GM12878 (cell line): ENCODE measurements around the gene HPS3. TPM values are rescaled to one million over a fixed set of nuclear protein-coding genes. Genes with fewer than 3 reads are reported as not detected.
A peak's percentile ranks its signal among the peaks of the same experiment; 100 is the strongest.

Experiments
- ATAC-seq: fragments of 200-7000 bp; cut with Tn5 transposase; 3 replicates; pipeline ENCODE4 v1.9.1; 2020; ENCODE audit warnings: mild to moderate bottlenecking, moderate library complexity
- Bru-seq: library from RNA; stranded (reverse); fragments of 400-500 nt; gene quantifications from one replicate; lab custom pipeline; 2021; lab: Mats Ljungman, UMichigan
- BruChase-seq, 2 experiments: library from RNA; stranded (reverse); fragments of 400-500 nt; gene quantifications; one replicate each; lab custom pipeline; 2021; lab: Mats Ljungman, UMichigan
- BruUV-seq: library from RNA; stranded (reverse); fragments of 400-500 nt; replicated peaks from 2 replicates; lab custom pipeline; 2021; lab: Mats Ljungman, UMichigan
- CTCF ChIA-PET: fragments of 300-600 bp; sonication (Branson Sonifier 250); formaldehyde crosslinking; extraction: SDS; loops from one replicate; lab custom pipeline; 2021; ENCODE audit warnings: inconsistent platforms; lab: Yijun Ruan, JAX
- POLR2A ChIA-PET: fragments of 350-600 bp; formaldehyde crosslinking; extraction: SDS; loops from one replicate; lab custom pipeline; 2021; ENCODE audit warnings: inconsistent platforms; lab: Charles Lee
- RAD21 ChIA-PET: fragments of 300-600 bp; sonication (Branson Sonifier 250); formaldehyde crosslinking; loops from one replicate; lab custom pipeline; 2023; ENCODE audit warnings: antibody characterized with exemption; ENCODE audit not compliant: unreplicated experiment; lab: Charles Lee
- SMC1A ChIA-PET: fragments of 300-600 bp; sonication (Branson Sonifier 250); formaldehyde crosslinking; loops from one replicate; lab custom pipeline; 2023; ENCODE audit not compliant: unreplicated experiment, uncharacterized antibody; lab: Charles Lee
- DNase-seq: peaks from one replicate; pipeline ENCODE4 v3.0.0-alpha.2; 2011; ENCODE audit warnings: low read depth, low spot score
- FAIRE-seq: peaks from 3 replicates; lab custom pipeline; 2011; peaks lifted over from hg19 to GRCh38; lab: Jason Lieb, UNC
- H2AFZ ChIP-seq: 2 replicates; pipeline ENCODE4 v1.6.0; 2011; ENCODE audit warnings: low read depth, low read length, control low read depth; ENCODE audit not compliant: control insufficient read depth
- H3K27ac ChIP-seq: 2 replicates; pipeline ENCODE4 v1.5.1; 2011; ENCODE audit warnings: control low read depth; ENCODE audit not compliant: control insufficient read depth, insufficient read depth
- H3K27me3 ChIP-seq, 2 experiments: replicated peaks in 1 of 2; 2 replicates each; pipeline versions ENCODE4 v1.6.0 to v1.6.1; 2011; ENCODE audit warnings: low read length in 1 of 2; ENCODE audit not compliant: control insufficient read depth in 2 of 2, insufficient read depth in 2 of 2
- H3K36me3 ChIP-seq, 2 experiments: 2 replicates each; pipeline ENCODE4 v1.5.1; 2011; ENCODE audit warnings: low read length in 1 of 2; ENCODE audit not compliant: control insufficient read depth in 2 of 2, insufficient read depth in 2 of 2
- H3K4me1 ChIP-seq: 2 replicates; pipeline ENCODE4 v1.6.1; 2011; ENCODE audit warnings: mild to moderate bottlenecking, low read length, moderate library complexity, mixed read lengths; ENCODE audit not compliant: control insufficient read depth, insufficient read depth
- H3K4me2 ChIP-seq: 2 replicates; pipeline ENCODE4 v1.6.0; 2011; ENCODE audit warnings: control low read depth; ENCODE audit not compliant: control insufficient read depth, insufficient read depth
- H3K4me3 ChIP-seq: fragments of 200-600 bp; sonication (generic); 2 replicates; pipeline ENCODE4 v1.5.1; 2016
- H3K79me2 ChIP-seq: 2 replicates; pipeline ENCODE4 v1.6.0; 2011; ENCODE audit warnings: low read length; ENCODE audit not compliant: control insufficient read depth, insufficient read depth
- H3K9ac ChIP-seq: 2 replicates; pipeline ENCODE4 v1.8.0; 2011; ENCODE audit warnings: low read length, control low read depth, mixed read lengths; ENCODE audit not compliant: control insufficient read depth, insufficient read depth
- H3K9me3 ChIP-seq: replicated peaks from 3 replicates; pipeline ENCODE4 v1.5.1; 2011; ENCODE audit warnings: mild to moderate bottlenecking, low read length; ENCODE audit not compliant: control insufficient read depth, insufficient read depth
- H4K20me1 ChIP-seq: 2 replicates; pipeline ENCODE4 v1.6.0; 2011; ENCODE audit not compliant: control insufficient read depth, insufficient read depth
- BCL3 ChIP-seq: IDR thresholded peaks from 2 replicates; pipeline ENCODE4 v1.6.1; 2011; ENCODE audit warnings: borderline replicate concordance, low read depth, mild to moderate bottlenecking, moderate library complexity, low read length; ENCODE audit not compliant: insufficient read depth, poor library complexity, severe bottlenecking
- DPF2 ChIP-seq: fragments of 450-650 bp; IDR thresholded peaks from 2 replicates; pipeline ENCODE4 v1.6.1; 2017; ENCODE audit warnings: mild to moderate bottlenecking
- GATAD2B ChIP-seq: fragments of 450-650 bp; conservative IDR thresholded peaks from 2 replicates; pipeline ENCODE4 v1.6.1; 2017; ENCODE audit warnings: low read depth, mild to moderate bottlenecking, moderate library complexity
- IKZF1 ChIP-seq: fragments of 450-650 bp; conservative IDR thresholded peaks from 2 replicates; pipeline ENCODE4 v1.6.1; 2017; ENCODE audit warnings: antibody characterized with exemption, mild to moderate bottlenecking
- IRF5 ChIP-seq: fragments of 450-650 bp; IDR thresholded peaks from 2 replicates; pipeline ENCODE4 v1.6.1; 2017; ENCODE audit warnings: borderline replicate concordance
- MAX ChIP-seq: IDR thresholded peaks from 2 replicates; pipeline ENCODE4 v1.6.1; 2012; ENCODE audit warnings: low read depth, low read length, improper control_type of control experiment
- MXI1 ChIP-seq: fragments of 150-350 bp; IDR thresholded peaks from 2 replicates; pipeline ENCODE4 v1.6.1; 2011; ENCODE audit warnings: low read depth, mild to moderate bottlenecking, inconsistent platforms, low read length, improper control_type of control experiment
- PAX5 ChIP-seq: IDR thresholded peaks from 2 replicates; pipeline ENCODE4 v1.6.1; 2011; ENCODE audit warnings: low read depth, low read length, borderline replicate concordance
- RB1 ChIP-seq: fragments of 450-650 bp; formaldehyde crosslinking; IDR thresholded peaks from 2 replicates; pipeline ENCODE4 v1.6.1; 2017; ENCODE audit warnings: mild to moderate bottlenecking, borderline replicate concordance
- RUNX3 ChIP-seq: IDR thresholded peaks from 2 replicates; pipeline ENCODE4 v1.6.1; 2012; ENCODE audit warnings: low read length, inconsistent platforms
- SIN3A ChIP-seq: IDR thresholded peaks from 2 replicates; pipeline ENCODE4 v1.6.1; 2012; ENCODE audit warnings: low read depth, low read length, improper control_type of control experiment
- USF2 ChIP-seq: IDR thresholded peaks from 2 replicates; pipeline ENCODE4 v1.6.1; 2011; ENCODE audit warnings: low read depth, low read length, improper control_type of control experiment, borderline replicate concordance
- whole genome bisulfite sequencing: methylation state at CpG from one replicate; pipeline ENCODE4 v1.1.6; 2016; ENCODE audit warnings: low lambda C conversion rate; ENCODE audit not compliant: insufficient replicate concordance, insufficient coverage; ENCODE audit errors: missing lambda C conversion rate; 5-methylcytosine and 5-hydroxymethylcytosine counted together
- in situ Hi-C: fragments of 300-500 bp; cut with MboI; formaldehyde crosslinking; loops from 9 replicates; pipeline ENCODE4 v1.14.3; 2018; ENCODE audit warnings: mixed read lengths
- intact Hi-C: fragments of 100-400 bp; cut with micrococcal nuclease; formaldehyde crosslinking; loops from one replicate; pipeline ENCODE4 v1.14.2; 2022; ENCODE audit not compliant: unreplicated experiment
- long read RNA-seq, 2 experiments: library from polyadenylated mRNA; unstranded; transcript quantifications; one replicate each; pipeline ENCODE4 v2.0.0, GENCODE V29; 2019 to 2020
- polyA minus RNA-seq, 3 experiments: library from RNA; depleted of rRNA, polyadenylated mRNA; stranded (reverse); fragments of >200 nt; gene quantifications; 2 replicates each; pipeline ENCODE4 v1.2.3, GENCODE V29; 2011
- polyA plus RNA-seq, 11 experiments: library from polyadenylated mRNA; depleted of rRNA in 4 of 11; unstranded in 6 of 11; stranded (reverse) in 5 of 11; fragments of >200 nt; fragmentation: Nextera tagmentation in 4 of 11; fragmentation: Illumina TruSeq in 1 of 11; extraction: Ambion mirVana in 4 of 11; extraction: Trizol in 1 of 11; gene quantifications; 1 replicate in 1 of 11; 2 replicates in 10 of 11; pipeline versions ENCODE4 v1.2.1 to v1.2.3, GENCODE V29; 2011 to 2016; ENCODE audit warnings: inconsistent platforms in 2 of 11, missing spikeins in 2 of 11, low read depth in 1 of 11
- total RNA-seq, 4 experiments: library from RNA; depleted of rRNA in 3 of 4; stranded (reverse); fragments of >200 nt in 3 of 4; fragmentation: Illumina TruSeq in 1 of 4; extraction: Trizol in 1 of 4; gene quantifications; 2 replicates each; pipeline versions ENCODE4 v1.2.1 to v1.2.3, GENCODE V29; 2013 to 2021

Gene HPS3
- total RNA-seq (2013; cell fraction: nucleolus; rRNA removed), result 35.9 and 38.1 TPM in 2 replicates
- total RNA-seq (2014; rRNA removed) (14.4 and 15.8 TPM in 2 replicates), total RNA-seq (2014; rRNA removed; fragmentation: Illumina TruSeq; extraction: Trizol) (15.2 and 15.4 TPM in 2 replicates), total RNA-seq (2021) (11.9 and 12.9 TPM in 2 replicates), polyA plus RNA-seq (2011; rRNA removed) (24.5 and 30.5 TPM in 2 replicates), polyA plus RNA-seq (2014; fragmentation: Illumina TruSeq; extraction: Trizol) (15.9 and 19.3 TPM in 2 replicates), polyA plus RNA-seq (2014; fragmentation: Nextera tagmentation; extraction: Ambion mirVana) (1 to 10 TPM; 2.7 to 4.5 TPM), polyA plus RNA-seq (2014; rRNA removed) (12.0 and 12.9 TPM in 2 replicates), polyA plus RNA-seq (2016; fragmentation: Nextera tagmentation; extraction: Ambion mirVana) (10 to 100 TPM; 21.8 to 26.5 TPM), polyA minus RNA-seq (2011; rRNA and poly(A)+ RNA removed) (25.0 and 25.9 TPM in 2 replicates), Bru-seq, nascent RNA (percentile 65 among the genes with signal in this experiment), BruChase-seq, experiment 1, labeled RNA remaining after a 6-hour chase (percentile 60 among the genes with signal in this experiment), BruChase-seq, experiment 2, labeled RNA remaining after a 2-hour chase (percentile 64 among the genes with signal in this experiment)
- polyA plus RNA-seq (2011; ENCODE audit: low read depth), result 5.8 TPM
- polyA plus RNA-seq (2011; cell fraction: cytosol; rRNA removed), result 14.8 and 16.0 TPM in 2 replicates
- 22.1 and 25.7 TPM in 2 replicates for polyA plus RNA-seq (2011; cell fraction: nucleus; rRNA removed)
- polyA plus RNA-seq (2012), result 6.8 and 10.2 TPM in 2 replicates
- polyA minus RNA-seq (2011; cell fraction: cytosol; rRNA and poly(A)+ RNA removed), result 9.2 and 10.7 TPM in 2 replicates
- 18.5 and 25.5 TPM in 2 replicates for polyA minus RNA-seq (2011; cell fraction: nucleus; rRNA and poly(A)+ RNA removed)
- long read RNA-seq, experiment 1, full-length matches to known transcripts, result 12 of 14 reads
- long read RNA-seq, experiment 1, partial matches to known transcripts, result 2 of 14 reads
- long read RNA-seq, experiment 1, other reads (novel, unspliced or antisense), result 0 of 14 reads
- long read RNA-seq, experiment 2, full-length matches to known transcripts, result 17 of 55 reads
- long read RNA-seq, experiment 2, partial matches to known transcripts, result 24 of 55 reads
- long read RNA-seq, experiment 2, other reads (novel, unspliced or antisense), result 14 of 55 reads

- H3K79me2 ChIP-seq, result peaks cover 16% of the 10 kb centered on the region
- TF ChIP-seq SIN3A (peak; percentile 78; the same call in 1 of the 2 replicates), PAX5 (peak; percentile 100), IRF5 (no peak), GATAD2B (peak; percentile 81; the same call in 1 of the 2 replicates), IKZF1 (peak; percentile 79), MXI1 (peak; percentile 74), DPF2 (peak; percentile 82), USF2 (peak; percentile 78), MAX (peak; percentile 84; the same call in 1 of the 2 replicates), RUNX3 (peak; percentile 78), RB1 (peak; percentile 56; the same call in 1 of the 2 replicates), BCL3 (peak; percentile 51)
Measured at GRCh38 chr3:149129326-149130205, at the start of gene HPS3. TSS of gene HPS3 (plus strand) at chr3:149129638. CDS start at chr3:149129724, 86 bp downstream.

More at GRCh38 chr3:149129326-149130205, at the start of gene HPS3:
- Histone ChIP-seq H3K36me3 (no peaks in the 10 kb centered on the region), H3K27me3 (no peaks in the 10 kb centered on the region), H2AFZ (peak within 1 kb of the TSS; percentile 97), H3K27ac (peak within 1 kb of the TSS; percentile 68), H3K4me3 (peak within 1 kb of the TSS; percentile 89), H3K4me1 (peaks cover 8% of the 10 kb centered on the region; the same call in 1 of the 2 replicates), H3K9ac (peak within 1 kb of the TSS; percentile 79), H3K9me3 (no peaks in the 10 kb centered on the region), H3K4me2 (peak within 1 kb of the TSS; percentile 96), H4K20me1 (no peaks in the 10 kb centered on the region)
- intact Hi-C loops (no loop called here), in situ Hi-C loops (loop anchor here (10.0 kb wide), 1 partner anchor 355 kb away; no protein-coding TSS in a partner anchor)
- ChIA-PET POLR2A (interaction anchor here (0.8 to 1.3 kb wide), 6 partner anchors 9 to 525 kb away, joined by 3 to 7 read pairs (median 3); no protein-coding TSS in a partner anchor), CTCF (interaction anchor here (0.8 to 3.7 kb wide), 9 partner anchors 9 to 175 kb away, joined by 3 to 32 read pairs (median 4); no protein-coding TSS in a partner anchor), SMC1A (interaction anchor here (0.8 to 4.0 kb wide), 14 partner anchors 8 to 175 kb away, joined by 3 to 28 read pairs (median 3); no protein-coding TSS in a partner anchor), RAD21 (interaction anchor here (0.6 to 2.2 kb wide), 9 partner anchors 9 to 139 kb away, joined by 3 to 17 read pairs (median 3); no protein-coding TSS in a partner anchor)
- ATAC-seq, result peak; percentile 96
- no peak for FAIRE-seq
- no TSS peak for BruUV-seq
- under 1% methylated on average over 77 of the region's 84 CpGs for WGBS
- peak; percentile 46 for DNase-seq
